ENCODE results near the gene DEFB118. TPM values are rescaled to one million over a fixed set of nuclear protein-coding genes. Genes with fewer than 3 reads are reported as not detected.

Gene DEFB118
- total RNA-seq (2014; rRNA removed) (not detected in 2 replicates), Bru-seq, nascent RNA (not detected), BruChase-seq, experiment 1, labeled RNA remaining after a 6-hour chase (not detected), BruChase-seq, experiment 2, labeled RNA remaining after a 2-hour chase (not detected)
- long read RNA-seq: 0 reads

- no peak for TF ChIP-seq EZH2 (IDR thresholded peaks at IDR 0.05; ENCODE audit: low read length, unreplicated experiment)
- TF ChIP-seq EZH2phosphoT487 (IDR thresholded peaks at IDR 0.05; ENCODE audit: borderline replicate concordance, low read length): no peak
- TF ChIP-seq CTCF (conservative IDR thresholded peaks at IDR 0.05; ENCODE audit: low read depth, low read length): no peak
- H3K4me3 ChIP-seq (ENCODE audit: low read length): no peak within 1 kb of the TSS
- H3K79me2 ChIP-seq (ENCODE audit: low read length): no peaks in the 10 kb centered on the region
- intact Hi-C loops (cut with micrococcal nuclease): no loop called here
- DNase-seq (no peak), ATAC-seq (no peak)
- ChIA-PET POLR2A (ENCODE audit: unreplicated experiment) (no interaction called here), CTCF (no interaction called here)
- H3K4me2 ChIP-seq (ENCODE audit: low read length): no peak within 1 kb of the TSS
- no peak within 1 kb of the TSS for H2AFZ ChIP-seq (ENCODE audit: low read length)
- no peaks in the 10 kb centered on the region for H3K9me2 ChIP-seq (replicated peaks; ENCODE audit: low read length)
- no peaks in the 10 kb centered on the region for H3F3A ChIP-seq (ENCODE audit: low read length, unreplicated experiment)
- no peaks in the 10 kb centered on the region for H4K20me1 ChIP-seq (ENCODE audit: low read length)
- H3K9me3 ChIP-seq (ENCODE audit: low read length): no peaks in the 10 kb centered on the region
- no peak within 1 kb of the TSS for H3K27ac ChIP-seq (ENCODE audit: low read length)
- no TSS peak for BruUV-seq (replicated peaks)
- no peak within 1 kb of the TSS for H3K9ac ChIP-seq (ENCODE audit: low read length)
- H3K4me1 ChIP-seq (ENCODE audit: insufficient read depth, low read length): no peaks in the 10 kb centered on the region
- peaks cover 58% of the 10 kb centered on the region for H3K27me3 ChIP-seq (ENCODE audit: low read length)
- H3K36me3 ChIP-seq (ENCODE audit: low read depth, low read length): no peaks in the 10 kb centered on the region
Measured at GRCh38 chr20:31368301-31368700, at the start of gene DEFB118. Gene DEFB118 (plus strand): TSS chr20:31368601. CDS start chr20:31368651, 50 bp downstream.

GRCh38 chr20:31322504-31322903 is 45.9 kb upstream of the DEFB118 start:
- CTCF ChIA-PET: no interaction called here
- BruUV-seq (replicated peaks): no TSS peak
- no peaks in the 10 kb centered on the region for H3F3A ChIP-seq (ENCODE audit: low read length, unreplicated experiment)
- peaks cover 4% of the 10 kb centered on the region for H3K27me3 ChIP-seq (ENCODE audit: low read length)
- intact Hi-C loops (cut with micrococcal nuclease): no loop called here
- ATAC-seq (no peak), DNase-seq (no peak)
- no peak overlapping the region for H3K4me2 ChIP-seq (ENCODE audit: low read length)
- H3K79me2 ChIP-seq (ENCODE audit: low read length): no peaks in the 10 kb centered on the region
- H4K20me1 ChIP-seq (ENCODE audit: low read length): no peaks in the 10 kb centered on the region
- POLR2A ChIA-PET (ENCODE audit: unreplicated experiment): no interaction called here
- H3K4me3 ChIP-seq (ENCODE audit: low read length): no peak overlapping the region
- H2AFZ ChIP-seq (ENCODE audit: low read length): no peak overlapping the region
- H3K9me3 ChIP-seq (ENCODE audit: low read length): no peaks in the 10 kb centered on the region
- H3K9ac ChIP-seq (ENCODE audit: low read length): no peak overlapping the region
- no peak overlapping the region for H3K27ac ChIP-seq (ENCODE audit: low read length)
- no peaks in the 10 kb centered on the region for H3K36me3 ChIP-seq (ENCODE audit: low read depth, low read length)
- H3K4me1 ChIP-seq (ENCODE audit: insufficient read depth, low read length): no peaks in the 10 kb centered on the region
- H3K9me2 ChIP-seq (replicated peaks; ENCODE audit: low read length): no peaks in the 10 kb centered on the region
- no peak for TF ChIP-seq EZH2phosphoT487 (IDR thresholded peaks at IDR 0.05; ENCODE audit: borderline replicate concordance, low read length)
- no peak for TF ChIP-seq EZH2 (IDR thresholded peaks at IDR 0.05; ENCODE audit: low read length, unreplicated experiment)
- TF ChIP-seq CTCF (conservative IDR thresholded peaks at IDR 0.05; ENCODE audit: low read depth, low read length): no peak

GRCh38 chr20:31330893-31331292 is 37.5 kb upstream of the DEFB118 start:
- Histone ChIP-seq H3K36me3 (ENCODE audit: low read depth, low read length) (no peaks in the 10 kb centered on the region), H3K79me2 (ENCODE audit: low read length) (no peaks in the 10 kb centered on the region), H3K27me3 (ENCODE audit: low read length) (peaks cover 32% of the 10 kb centered on the region), H3K4me2 (ENCODE audit: low read length) (no peak overlapping the region), H3K4me1 (ENCODE audit: insufficient read depth, low read length) (no peaks in the 10 kb centered on the region), H4K20me1 (ENCODE audit: low read length) (no peaks in the 10 kb centered on the region), H2AFZ (ENCODE audit: low read length) (no peak overlapping the region), H3K9me3 (ENCODE audit: low read length) (no peaks in the 10 kb centered on the region), H3K4me3 (ENCODE audit: low read length) (no peak overlapping the region), H3K9me2 (replicated peaks; ENCODE audit: low read length) (no peaks in the 10 kb centered on the region), H3K27ac (ENCODE audit: low read length) (no peak overlapping the region), H3K9ac (ENCODE audit: low read length) (no peak overlapping the region), H3F3A (ENCODE audit: low read length, unreplicated experiment) (no peaks in the 10 kb centered on the region)
- no TSS peak for BruUV-seq (replicated peaks)
- no peak for ATAC-seq
- TF ChIP-seq EZH2 (IDR thresholded peaks at IDR 0.05; ENCODE audit: low read length, unreplicated experiment): no peak
- TF ChIP-seq CTCF (conservative IDR thresholded peaks at IDR 0.05; ENCODE audit: low read depth, low read length): no peak
- TF ChIP-seq EZH2phosphoT487 (IDR thresholded peaks at IDR 0.05; ENCODE audit: borderline replicate concordance, low read length): no peak
- no peak for DNase-seq
- ChIA-PET CTCF (no interaction called here), POLR2A (ENCODE audit: unreplicated experiment) (no interaction called here)
- intact Hi-C loops (cut with micrococcal nuclease): no loop called here

Measured in PC-3 (cell line).